HFFc6 (cell line): ENCODE measurements around the gene OSBPL2. TPM values are rescaled to one million over a fixed set of nuclear protein-coding genes. Genes with fewer than 3 reads are reported as not detected.
A peak's percentile ranks its signal among the peaks of the same experiment; 100 is the strongest.

Experiments used
- DNase-seq: peaks from one replicate; pipeline ENCODE4 v3.0.0-alpha.2; 2018
- H3K27ac Mint-ChIP-seq: 2 replicates; pipeline ENCODE4 v1.8.0; 2020; ENCODE audit warnings: mild to moderate bottlenecking, mixed read lengths
- H3K27me3 Mint-ChIP-seq: 2 replicates; pipeline ENCODE4 v1.8.0; 2021; ENCODE audit warnings: mild to moderate bottlenecking, moderate library complexity, mixed read lengths; ENCODE audit not compliant: insufficient read depth
- H3K36me3 Mint-ChIP-seq: 2 replicates; pipeline ENCODE4 v1.8.0; 2021; ENCODE audit warnings: low read depth, mixed read lengths
- H3K4me1 Mint-ChIP-seq: 2 replicates; pipeline ENCODE4 v1.8.0; 2020; ENCODE audit warnings: low read depth, mixed read lengths
- H3K4me3 Mint-ChIP-seq: 2 replicates; pipeline ENCODE4 v1.8.0; 2020; ENCODE audit warnings: mild to moderate bottlenecking, moderate library complexity, mixed read lengths
- H3K9me3 Mint-ChIP-seq: 2 replicates; pipeline ENCODE4 v1.8.0; 2020; ENCODE audit warnings: mild to moderate bottlenecking, mixed read lengths
- total RNA-seq, 6 experiments: library from RNA; stranded (reverse); fragmentation: NEBNext Ultra II Directional; extraction: Animal tissue kit (Norgen Biotek cat#: 25700); gene quantifications; 2 replicates in 1 of 6; 3 replicates in 5 of 6; pipeline ENCODE4 v1.2.3, GENCODE V29; 2021
- TF ChIP-seq, protein P1 (sequence below): fragments of 200-600 bp; sonication (generic); IDR thresholded peaks from 2 replicates; pipeline ENCODE4 v1.5.0; 2021; ENCODE audit warnings: antibody characterized with exemption, mild to moderate bottlenecking

Gene OSBPL2
- total RNA-seq, 6 experiments from 2014 or later, result 32.2 to 37.6 (median 33.5) TPM

DNA sequence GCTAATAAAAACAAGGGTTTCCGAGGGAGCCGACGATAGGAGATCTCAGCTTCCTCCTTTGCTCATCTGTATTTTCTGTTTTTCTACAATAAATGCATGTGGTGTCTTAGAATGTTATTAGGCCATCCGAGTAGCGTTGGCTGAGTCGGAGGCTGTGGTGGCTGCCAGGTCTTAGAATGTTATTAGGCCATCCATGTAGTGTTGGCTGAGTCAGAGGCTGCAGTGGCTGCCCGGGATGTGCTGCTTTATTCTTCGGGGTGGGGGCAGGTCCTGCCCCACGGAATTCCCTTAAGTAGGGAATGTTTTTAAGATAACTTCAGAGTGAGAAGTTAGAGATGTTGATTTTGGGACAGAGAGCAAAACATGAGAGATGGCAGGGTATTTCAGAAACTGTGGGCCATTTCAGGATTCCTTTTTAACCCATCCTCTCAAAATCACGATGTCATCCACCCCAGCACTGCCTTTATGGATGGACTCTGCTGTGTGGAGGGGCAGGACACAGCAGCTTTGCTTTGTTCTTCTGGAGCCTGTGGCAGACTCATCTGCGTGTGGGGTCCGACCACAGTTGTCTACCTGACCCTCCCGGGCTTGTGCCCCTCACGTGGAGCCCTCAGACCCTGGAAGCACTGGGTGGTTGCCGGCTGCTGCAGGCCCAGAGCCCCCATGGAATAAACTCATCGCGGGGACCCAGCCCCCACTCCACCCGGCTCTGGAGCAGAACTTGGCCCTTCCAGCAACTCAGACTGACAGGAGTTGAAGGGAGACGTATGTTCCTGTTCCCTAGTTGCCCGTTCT lies 20.4 kb downstream of the OSBPL2 start:
- no peaks in the 10 kb centered on the region for H3K9me3 Mint-ChIP-seq
- peaks cover 14% of the 10 kb centered on the region for H3K36me3 Mint-ChIP-seq

GRCh38 chr20:62259294-62259565 lies 20.9 kb downstream of the OSBPL2 start:
- peaks cover 14% of the 10 kb centered on the region for H3K4me1 Mint-ChIP-seq
- H3K27me3 Mint-ChIP-seq, result peaks cover 3% of the 10 kb centered on the region; the same call in 1 of the 2 replicates
- no peaks in the 10 kb centered on the region for H3K9me3 Mint-ChIP-seq
- no peak overlapping the region for H3K27ac Mint-ChIP-seq
- TF ChIP-seq, protein P1, sequence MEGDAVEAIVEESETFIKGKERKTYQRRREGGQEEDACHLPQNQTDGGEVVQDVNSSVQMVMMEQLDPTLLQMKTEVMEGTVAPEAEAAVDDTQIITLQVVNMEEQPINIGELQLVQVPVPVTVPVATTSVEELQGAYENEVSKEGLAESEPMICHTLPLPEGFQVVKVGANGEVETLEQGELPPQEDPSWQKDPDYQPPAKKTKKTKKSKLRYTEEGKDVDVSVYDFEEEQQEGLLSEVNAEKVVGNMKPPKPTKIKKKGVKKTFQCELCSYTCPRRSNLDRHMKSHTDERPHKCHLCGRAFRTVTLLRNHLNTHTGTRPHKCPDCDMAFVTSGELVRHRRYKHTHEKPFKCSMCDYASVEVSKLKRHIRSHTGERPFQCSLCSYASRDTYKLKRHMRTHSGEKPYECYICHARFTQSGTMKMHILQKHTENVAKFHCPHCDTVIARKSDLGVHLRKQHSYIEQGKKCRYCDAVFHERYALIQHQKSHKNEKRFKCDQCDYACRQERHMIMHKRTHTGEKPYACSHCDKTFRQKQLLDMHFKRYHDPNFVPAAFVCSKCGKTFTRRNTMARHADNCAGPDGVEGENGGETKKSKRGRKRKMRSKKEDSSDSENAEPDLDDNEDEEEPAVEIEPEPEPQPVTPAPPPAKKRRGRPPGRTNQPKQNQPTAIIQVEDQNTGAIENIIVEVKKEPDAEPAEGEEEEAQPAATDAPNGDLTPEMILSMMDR, result no peak
- H3K4me3 Mint-ChIP-seq, result no peak overlapping the region
- peaks cover 14% of the 10 kb centered on the region for H3K36me3 Mint-ChIP-seq
- no peak for DNase-seq

More for the DNA sequence above, 20.4 kb downstream of the OSBPL2 start:
- peaks cover 3% of the 10 kb centered on the region; the same call in 1 of the 2 replicates for H3K27me3 Mint-ChIP-seq
- peak; percentile 81 for DNase-seq
- TF ChIP-seq, protein P1, result no peak
- peaks cover 14% of the 10 kb centered on the region for H3K4me1 Mint-ChIP-seq
- H3K27ac Mint-ChIP-seq, result peak overlapping the region; percentile 83
- H3K4me3 Mint-ChIP-seq, result peak overlapping the region; percentile 54

DNA sequence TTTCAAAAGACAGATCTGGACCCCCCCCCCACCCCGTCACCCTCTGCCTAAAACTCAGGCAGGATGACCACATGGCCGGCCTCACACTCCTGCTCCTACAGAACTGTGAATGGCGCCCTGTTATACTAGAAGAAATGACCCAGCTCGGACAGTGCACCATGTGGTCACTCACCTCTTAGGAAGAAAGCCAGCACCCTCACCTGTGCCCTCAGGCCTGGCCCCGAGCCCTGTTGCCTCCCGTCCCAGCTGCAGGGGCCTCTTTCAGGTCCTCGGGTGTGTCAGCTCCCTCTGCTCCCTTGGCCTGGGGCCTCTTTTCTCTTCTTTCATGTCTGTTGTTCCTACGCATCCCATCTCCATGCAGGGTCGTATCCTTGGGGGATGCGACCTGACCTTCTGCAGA lies 23.7 kb downstream of the OSBPL2 start:
- peaks cover 9% of the 10 kb centered on the region for H3K9me3 Mint-ChIP-seq
- peaks cover 19% of the 10 kb centered on the region for H3K36me3 Mint-ChIP-seq
- H3K27ac Mint-ChIP-seq, result no peak overlapping the region
- H3K4me1 Mint-ChIP-seq, result peaks cover 14% of the 10 kb centered on the region
- H3K4me3 Mint-ChIP-seq, result no peak overlapping the region
- no peaks in the 10 kb centered on the region for H3K27me3 Mint-ChIP-seq
- DNase-seq, result no peak
- TF ChIP-seq, protein P1, result no peak

- no peak for DNase-seq
- TF ChIP-seq, protein P1, result no peak
- Mint-ChIP-seq H3K27ac (no peak overlapping the region), H3K9me3 (peaks cover 9% of the 10 kb centered on the region), H3K36me3 (peaks cover 19% of the 10 kb centered on the region), H3K27me3 (no peaks in the 10 kb centered on the region), H3K4me3 (no peak overlapping the region), H3K4me1 (peaks cover 8% of the 10 kb centered on the region)
Measured at GRCh38 chr20:62263396-62263795, 25.1 kb downstream of the OSBPL2 start.

- Mint-ChIP-seq H3K27me3 (no peaks in the 10 kb centered on the region; the same call in 1 of the 2 replicates), H3K36me3 (peaks cover 19% of the 10 kb centered on the region), H3K4me3 (no peak overlapping the region), H3K27ac (no peak overlapping the region), H3K4me1 (no peaks in the 10 kb centered on the region), H3K9me3 (peaks cover 9% of the 10 kb centered on the region)
- DNase-seq, result no peak
- TF ChIP-seq, protein P1, result no peak
Measured at GRCh38 chr20:62265365-62265764, 27.0 kb downstream of the OSBPL2 start.
